Right atrium auricular region (tissue), 2 donors: Measurements from ENCODE around the gene IGFBP2. TPM values are rescaled to one million over a fixed set of nuclear protein-coding genes. Genes with fewer than 3 reads are reported as not detected.

Experiments used
- DNase-seq: peaks from one replicate; pipeline ENCODE4 v3.0.0-alpha.2; 2019; ENCODE audit warnings: low spot score
- H3K27ac ChIP-seq, 2 donors: fragments of 200-600 bp; sonication (generic); 1 replicate in 1 of 2; 2 replicates in 1 of 2; pipeline ENCODE4 v1.5.1; 2016 to 2019
- H3K27me3 ChIP-seq, 2 donors: fragments of 200-600 bp; sonication (generic); one replicate each; pipeline versions ENCODE4 v1.5.1 to v1.6.0; 2017 to 2019
- H3K36me3 ChIP-seq: fragments of 200-600 bp; sonication (generic); one replicate; pipeline ENCODE4 v1.5.1; 2016
- H3K4me1 ChIP-seq, 2 donors: fragments of 200-600 bp; sonication (generic); one replicate each; pipeline versions ENCODE4 v1.5.1 to v1.6.0; 2017 to 2019
- H3K4me3 ChIP-seq, 2 donors: fragments of 200-600 bp; sonication (generic); 1 replicate in 1 of 2; 2 replicates in 1 of 2; pipeline ENCODE4 v1.5.1; 2017 to 2019; ENCODE audit warnings: mild to moderate bottlenecking in 1 of 2, moderate library complexity in 1 of 2
- H3K9me3 ChIP-seq, 2 donors: fragments of 200-600 bp; sonication (generic); one replicate each; pipeline ENCODE4 v1.5.1; 2019
- total RNA-seq, 2 donors: library from RNA; depleted of rRNA; stranded (reverse); fragments of >200 nt; gene quantifications; one replicate each; pipeline ENCODE4 v1.1.0, GENCODE V29; 2016
- TF ChIP-seq, protein P1 (sequence below), 2 donors: fragments of 200-600 bp; sonication (generic); IDR thresholded peaks; one replicate each; pipeline ENCODE4 v1.5.1; 2019; ENCODE audit warnings: antibody characterized with exemption in 2 of 2

The IGFBP2 gene
- total RNA-seq, 2 donors from 2014 or later = 255 to 508 TPM

- no peaks in the 10 kb centered on the region for H3K9me3 ChIP-seq
- H3K4me3 ChIP-seq = peak overlapping the region in 1 of 2 donors; percentile 69
- no peaks in the 10 kb centered on the region for H3K36me3 ChIP-seq
- DNase-seq = no peak
- H3K27ac ChIP-seq = peak overlapping the region in 1 of 2 donors; percentile 14
- H3K4me1 ChIP-seq = peaks cover 0 to 46% of the 10 kb centered on the region in 2 donors
- H3K27me3 ChIP-seq = no peaks in the 10 kb centered on the region
- TF ChIP-seq, protein P1, sequence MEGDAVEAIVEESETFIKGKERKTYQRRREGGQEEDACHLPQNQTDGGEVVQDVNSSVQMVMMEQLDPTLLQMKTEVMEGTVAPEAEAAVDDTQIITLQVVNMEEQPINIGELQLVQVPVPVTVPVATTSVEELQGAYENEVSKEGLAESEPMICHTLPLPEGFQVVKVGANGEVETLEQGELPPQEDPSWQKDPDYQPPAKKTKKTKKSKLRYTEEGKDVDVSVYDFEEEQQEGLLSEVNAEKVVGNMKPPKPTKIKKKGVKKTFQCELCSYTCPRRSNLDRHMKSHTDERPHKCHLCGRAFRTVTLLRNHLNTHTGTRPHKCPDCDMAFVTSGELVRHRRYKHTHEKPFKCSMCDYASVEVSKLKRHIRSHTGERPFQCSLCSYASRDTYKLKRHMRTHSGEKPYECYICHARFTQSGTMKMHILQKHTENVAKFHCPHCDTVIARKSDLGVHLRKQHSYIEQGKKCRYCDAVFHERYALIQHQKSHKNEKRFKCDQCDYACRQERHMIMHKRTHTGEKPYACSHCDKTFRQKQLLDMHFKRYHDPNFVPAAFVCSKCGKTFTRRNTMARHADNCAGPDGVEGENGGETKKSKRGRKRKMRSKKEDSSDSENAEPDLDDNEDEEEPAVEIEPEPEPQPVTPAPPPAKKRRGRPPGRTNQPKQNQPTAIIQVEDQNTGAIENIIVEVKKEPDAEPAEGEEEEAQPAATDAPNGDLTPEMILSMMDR (IDR thresholded peaks at IDR 0.05) = no peak
These were observed 3.6 kb downstream of the IGFBP2 start for GRCh38 chr2:216636551-216637450.

- H3K9me3 ChIP-seq = no peaks in the 10 kb centered on the region
- H3K36me3 ChIP-seq = no peaks in the 10 kb centered on the region
- H3K27me3 ChIP-seq = no peaks in the 10 kb centered on the region
- no peak overlapping the region for H3K4me3 ChIP-seq
- H3K4me1 ChIP-seq = peaks cover 0 to 46% of the 10 kb centered on the region in 2 donors
- DNase-seq = no peak
- TF ChIP-seq, protein P1 (IDR thresholded peaks at IDR 0.05) = no peak
- no peak overlapping the region for H3K27ac ChIP-seq
These were observed 4.3 kb downstream of the IGFBP2 start for GRCh38 chr2:216637472-216637871.

DNA sequence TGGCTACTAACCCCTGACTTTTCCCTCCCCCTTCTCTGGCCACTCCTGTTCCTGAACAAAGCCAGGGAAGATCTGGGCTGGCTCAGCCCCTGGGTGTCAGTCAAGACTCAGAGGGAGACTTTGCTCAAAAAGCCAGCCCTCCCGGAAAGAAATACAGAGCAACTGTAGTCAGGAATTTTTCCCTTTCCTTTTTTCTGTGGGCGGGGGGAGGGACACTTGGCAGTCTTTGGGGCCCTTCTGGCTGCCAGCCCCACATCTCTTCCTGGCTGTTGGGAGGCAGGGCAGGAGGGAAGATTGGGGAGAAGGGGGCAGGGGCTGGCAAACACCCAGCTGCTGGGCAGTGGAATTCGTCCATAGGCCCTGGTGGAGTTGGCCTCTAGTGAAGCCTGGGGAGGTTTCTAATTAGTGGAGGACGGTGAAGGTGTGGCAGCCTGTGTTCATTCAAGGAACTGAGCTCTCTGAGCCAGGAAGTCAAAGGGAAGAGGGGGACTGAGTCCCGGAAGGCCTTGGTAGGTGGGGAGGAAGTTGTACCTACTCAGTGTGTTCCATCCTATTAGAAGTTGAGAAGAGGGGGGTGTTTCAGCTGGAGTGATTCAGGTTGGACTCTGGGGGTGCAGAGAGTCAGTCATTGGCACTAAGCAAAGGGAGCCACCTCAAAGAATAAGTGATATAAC lies 10.9 kb downstream of the IGFBP2 start:
- no peak for DNase-seq

GRCh38 chr2:216644842-216645635 lies 11.8 kb downstream of the IGFBP2 start:
- no peak for DNase-seq
- Histone ChIP-seq H3K4me3 (no peak overlapping the region), H3K27ac (peak overlapping the region in 1 of 2 donors; percentile 56), H3K4me1 (peaks cover 0 to 24% of the 10 kb centered on the region in 2 donors), H3K27me3 (no peaks in the 10 kb centered on the region), H3K9me3 (no peaks in the 10 kb centered on the region), H3K36me3 (no peaks in the 10 kb centered on the region)
- TF ChIP-seq, protein P1 (IDR thresholded peaks at IDR 0.05) = no peak

More for the DNA sequence above, 10.9 kb downstream of the IGFBP2 start:
- no peaks in the 10 kb centered on the region for H3K27me3 ChIP-seq
- H3K9me3 ChIP-seq = no peaks in the 10 kb centered on the region
- peak overlapping the region; percentile 42 to 56 for H3K27ac ChIP-seq
- H3K36me3 ChIP-seq = no peaks in the 10 kb centered on the region
- peaks cover 0 to 24% of the 10 kb centered on the region in 2 donors for H3K4me1 ChIP-seq
- TF ChIP-seq, protein P1 (IDR thresholded peaks at IDR 0.05) = no peak
- H3K4me3 ChIP-seq = no peak overlapping the region

DNA sequence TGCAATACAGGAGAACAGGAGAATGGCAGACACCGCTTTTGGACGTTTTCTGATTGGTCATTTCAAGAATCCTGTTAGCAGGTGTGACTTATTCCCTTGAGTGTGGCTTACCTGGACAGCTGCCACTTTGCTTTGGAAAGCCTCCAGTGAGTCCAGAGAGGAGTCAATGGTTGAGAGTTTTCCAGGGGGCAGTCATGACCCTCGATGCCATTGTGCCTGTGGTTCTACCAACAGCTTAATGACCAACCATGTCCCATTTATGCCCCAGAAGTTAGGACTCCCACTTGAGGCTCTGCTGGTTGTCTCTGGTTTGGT lies 12.4 kb downstream of the IGFBP2 start:
- DNase-seq = no peak
- H3K36me3 ChIP-seq = no peaks in the 10 kb centered on the region
- TF ChIP-seq, protein P1 (IDR thresholded peaks at IDR 0.05) = no peak
- H3K27ac ChIP-seq = peak overlapping the region in 1 of 2 donors; percentile 56
- no peaks in the 10 kb centered on the region for H3K27me3 ChIP-seq
- H3K4me1 ChIP-seq = peaks cover 0 to 24% of the 10 kb centered on the region in 2 donors
- H3K9me3 ChIP-seq = no peaks in the 10 kb centered on the region
- no peak overlapping the region for H3K4me3 ChIP-seq
